Spinal cord (tissue), 10 donors: ENCODE results near the gene ZNF182. TPM values are rescaled to one million over a fixed set of nuclear protein-coding genes. Genes with fewer than 3 reads are reported as not detected.
"Not testable (repeated sequence)": the region's sequence is repeated elsewhere in the genome, so short reads cannot be mapped to it uniquely, and the experiment has no call there.

Source experiments
- DNase-seq, 6 donors: peaks; one replicate each; pipeline versions ENCODE4 v3.0.0 to v3.0.0-alpha.2; 2013 to 2015; ENCODE audit warnings: low spot score in 6 of 6, low read depth in 4 of 6
- H3K27ac ChIP-seq: one replicate; pipeline ENCODE4 v1.5.1; 2013; ENCODE audit warnings: low read depth, low read length, control low read depth
- H3K27me3 ChIP-seq: one replicate; pipeline ENCODE4 v1.6.1; 2013; ENCODE audit warnings: low read length; ENCODE audit not compliant: control insufficient read depth, insufficient read depth
- H3K36me3 ChIP-seq: one replicate; pipeline ENCODE4 v1.6.1; 2013; ENCODE audit warnings: low read length; ENCODE audit not compliant: control insufficient read depth, insufficient read depth
- H3K4me1 ChIP-seq: one replicate; pipeline ENCODE4 v1.6.1; 2013; ENCODE audit warnings: low read length; ENCODE audit not compliant: control insufficient read depth, insufficient read depth
- H3K4me3 ChIP-seq: one replicate; pipeline ENCODE4 v1.5.1; 2013; ENCODE audit warnings: low read depth, low read length, control low read depth
- H3K9me3 ChIP-seq: one replicate; pipeline ENCODE4 v1.6.1; 2013; ENCODE audit warnings: low read length; ENCODE audit not compliant: control insufficient read depth, insufficient read depth
- WGBS: methylation state at CpG from one replicate; pipeline ENCODE4 v1.1.5; 2013; ENCODE audit warnings: missing lambda C conversion rate; ENCODE audit not compliant: insufficient coverage; 5-methylcytosine and 5-hydroxymethylcytosine counted together
- long read RNA-seq, 4 donors: transcript quantifications; one replicate each; lab custom pipeline, GENCODE V29; 2026
- polyA plus RNA-seq, 2 donors: library from polyadenylated mRNA; unstranded; fragments of 120-200 nt; gene quantifications; one replicate each; pipeline ENCODE4 v1.2.1, GENCODE V29; 2013; ENCODE audit not compliant: insufficient read length in 2 of 2
- total RNA-seq, 2 donors: library from RNA; depleted of rRNA in 1 of 2; stranded (reverse); fragments of 120-200 nt in 1 of 2; fragments of >200 nt in 1 of 2; gene quantifications; one replicate each; pipeline versions ENCODE4 v1.2.3 to v1.2.4, GENCODE V29; 2013 to 2014
- donor health status: healthy.

Gene ZNF182
- total RNA-seq (1 to 10 TPM; 6.4 to 6.8 TPM), polyA plus RNA-seq (1 to 10 TPM; 8.6 to 9.0 TPM)
- long read RNA-seq, donor 1, partial matches to known transcripts: 0 of 2 reads
- long read RNA-seq, donor 1, other reads (novel, unspliced or antisense): 0 of 2 reads
- long read RNA-seq, donor 2: 0 reads
- long read RNA-seq, donor 3, partial matches to known transcripts: 0 of 1 reads
- long read RNA-seq, donor 3, other reads (novel, unspliced or antisense): 0 of 1 reads
- long read RNA-seq, donor 4, partial matches to known transcripts: 0 of 2 reads
- long read RNA-seq, donor 4, other reads (novel, unspliced or antisense): 0 of 2 reads

DNA sequence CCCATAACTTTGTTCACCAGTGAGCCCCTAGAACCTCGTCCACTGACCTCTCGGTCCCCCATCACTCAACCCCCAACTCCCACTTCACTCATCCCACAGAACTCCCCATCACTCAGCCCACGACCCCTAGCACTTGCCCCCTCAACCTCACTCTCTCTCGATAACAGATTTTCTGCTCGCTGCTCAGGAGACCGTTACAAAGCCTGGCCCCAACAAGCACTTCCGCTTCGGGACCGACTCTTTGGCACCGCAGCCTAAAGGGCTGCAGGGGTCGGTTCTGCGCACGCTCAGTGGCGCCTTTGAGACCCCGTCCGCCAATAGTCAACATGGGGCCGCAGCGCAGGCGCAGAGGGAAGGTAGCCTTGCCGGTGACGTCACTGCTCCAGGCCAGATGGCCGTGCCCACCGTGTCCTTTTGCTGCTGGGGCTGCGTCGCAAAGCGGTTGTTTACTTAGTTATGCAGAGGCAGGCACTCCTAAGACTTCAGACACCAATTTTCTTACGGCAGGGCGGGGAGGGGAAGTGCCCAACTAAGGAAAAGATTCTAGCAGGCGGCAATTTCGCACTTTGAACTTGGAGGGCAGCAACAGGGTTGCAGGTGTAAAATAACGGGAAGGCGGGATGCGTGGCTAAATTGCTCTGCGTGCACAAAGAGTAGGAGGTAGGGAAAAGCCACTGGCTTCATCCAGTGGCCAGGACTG is at the start of gene ZNF182:
Gene ZNF182, minus strand, starts transcription at position 232 of the 700 bp plus-strand sequence. CDS start 1,380 bp downstream, outside the sequence.
- peak within 1 kb of the TSS; percentile 75 for H3K4me3 ChIP-seq
- no peaks in the 10 kb centered on the region for H3K36me3 ChIP-seq
- peaks cover 4% of the 10 kb centered on the region for H3K4me1 ChIP-seq
- H3K27ac ChIP-seq: peak within 1 kb of the TSS; percentile 62
- H3K9me3 ChIP-seq: no peaks in the 10 kb centered on the region
- 29% methylated on average over 26 of the region's 34 CpGs for WGBS
- H3K27me3 ChIP-seq: no peaks in the 10 kb centered on the region
- DNase-seq: peak in 5 of 6 donors; percentile 64 to 97 (median 85)

DNA sequence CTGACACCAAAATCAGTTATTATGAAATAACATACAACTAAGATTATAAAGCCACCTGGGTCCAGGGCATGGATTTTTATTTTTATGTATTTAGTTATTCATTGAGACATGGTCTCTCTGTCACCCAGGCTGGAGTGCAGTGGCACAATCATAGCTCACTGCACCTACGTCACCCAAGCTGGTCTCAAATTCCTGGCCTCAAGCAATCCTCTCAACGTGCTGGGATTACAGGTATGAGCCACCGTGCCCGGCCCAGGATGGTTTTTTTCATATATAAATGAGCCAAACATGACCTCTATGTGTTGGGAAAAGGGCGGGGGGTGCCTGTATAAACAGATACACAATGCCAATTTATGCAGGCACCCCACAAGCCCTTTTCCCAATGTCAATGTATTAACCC is 43.1 kb upstream of the ZNF182 start:
- DNase-seq: no peak
- H3K9me3 ChIP-seq: peaks cover 3% of the 10 kb centered on the region
- H3K27ac ChIP-seq: no peak overlapping the region
- H3K4me3 ChIP-seq: no peak overlapping the region
- no peaks in the 10 kb centered on the region for H3K27me3 ChIP-seq
- WGBS: 80% methylated on average over 1 of the region's 5 CpGs
- H3K36me3 ChIP-seq: no peaks in the 10 kb centered on the region
- H3K4me1 ChIP-seq: no peaks in the 10 kb centered on the region

DNA sequence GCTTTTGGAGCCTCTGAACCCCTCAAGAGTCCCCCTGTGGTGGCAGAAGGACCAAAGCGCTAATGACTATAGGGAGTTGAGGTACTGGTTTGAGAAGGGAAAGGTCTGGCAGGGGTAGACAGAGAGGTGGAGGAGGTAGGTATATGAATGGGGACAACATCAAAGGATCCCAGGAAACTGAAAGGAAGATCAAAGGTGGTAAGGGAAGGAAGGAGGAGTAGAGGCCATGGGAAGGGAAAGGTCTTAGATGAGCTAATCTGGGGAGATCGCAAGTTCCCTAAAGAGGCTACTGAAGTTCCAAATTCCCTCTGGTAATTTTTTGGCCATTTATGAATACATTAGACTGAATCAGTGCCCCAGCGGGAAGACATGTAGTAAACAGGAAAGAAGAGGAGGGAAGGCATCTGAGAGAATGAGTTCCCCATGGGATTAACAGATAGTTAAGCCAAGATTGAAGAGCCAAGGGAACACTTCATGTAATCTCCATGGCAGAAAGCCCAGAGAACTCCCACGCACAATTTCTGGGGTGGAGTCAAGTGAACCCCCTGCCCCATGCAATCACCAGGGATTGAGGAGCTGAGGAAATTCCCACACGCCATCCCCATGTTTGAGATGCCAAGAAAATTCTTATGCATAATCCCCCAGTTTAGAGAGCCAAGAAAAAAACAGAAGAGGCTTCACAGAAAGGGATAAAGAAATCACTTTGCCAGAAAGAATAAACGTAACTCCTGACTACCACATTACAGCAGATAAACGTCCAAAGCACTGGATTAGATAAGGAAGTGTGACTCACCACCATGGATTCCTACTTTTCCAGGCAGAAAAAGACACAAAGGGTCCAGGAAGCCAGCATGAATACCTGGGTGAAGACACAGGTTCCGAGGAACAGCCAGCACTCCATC is 41.9 kb upstream of the ZNF182 start:
- 86% methylated on average over 2 of the region's 8 CpGs for WGBS
- Histone ChIP-seq H3K4me1 (no peaks in the 10 kb centered on the region), H3K27me3 (no peaks in the 10 kb centered on the region), H3K4me3 (no peak overlapping the region), H3K27ac (no peak overlapping the region), H3K36me3 (no peaks in the 10 kb centered on the region), H3K9me3 (peaks cover 3% of the 10 kb centered on the region)
- peak in 1 of 6 donors; percentile 24 for DNase-seq

DNA sequence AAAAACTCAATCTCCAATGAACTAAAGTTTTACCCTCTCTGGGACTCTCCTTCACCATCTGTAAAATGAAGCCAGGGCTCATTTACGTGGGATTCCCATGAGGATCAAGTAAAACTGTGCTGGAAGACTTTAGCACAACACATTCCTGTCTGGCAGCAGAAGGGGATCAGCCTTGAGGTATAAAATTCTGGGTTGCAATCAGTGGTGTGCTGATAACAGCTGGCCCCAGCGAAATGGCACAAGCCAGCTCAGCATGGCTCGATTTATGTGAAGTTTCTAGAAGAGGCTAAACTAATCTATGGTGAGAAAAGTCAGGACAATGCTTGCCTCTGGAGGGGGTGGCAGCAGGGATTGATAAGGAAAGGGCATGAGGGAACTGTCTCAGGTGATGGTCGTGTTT is 39.3 kb upstream of the ZNF182 start:
- no peak overlapping the region for H3K4me3 ChIP-seq
- no peaks in the 10 kb centered on the region for H3K27me3 ChIP-seq
- H3K9me3 ChIP-seq: peaks cover 3% of the 10 kb centered on the region
- H3K4me1 ChIP-seq: no peaks in the 10 kb centered on the region
- no peak for DNase-seq
- WGBS: 61% methylated on average over 3 of the region's 4 CpGs
- H3K36me3 ChIP-seq: no peaks in the 10 kb centered on the region
- no peak overlapping the region for H3K27ac ChIP-seq

DNA sequence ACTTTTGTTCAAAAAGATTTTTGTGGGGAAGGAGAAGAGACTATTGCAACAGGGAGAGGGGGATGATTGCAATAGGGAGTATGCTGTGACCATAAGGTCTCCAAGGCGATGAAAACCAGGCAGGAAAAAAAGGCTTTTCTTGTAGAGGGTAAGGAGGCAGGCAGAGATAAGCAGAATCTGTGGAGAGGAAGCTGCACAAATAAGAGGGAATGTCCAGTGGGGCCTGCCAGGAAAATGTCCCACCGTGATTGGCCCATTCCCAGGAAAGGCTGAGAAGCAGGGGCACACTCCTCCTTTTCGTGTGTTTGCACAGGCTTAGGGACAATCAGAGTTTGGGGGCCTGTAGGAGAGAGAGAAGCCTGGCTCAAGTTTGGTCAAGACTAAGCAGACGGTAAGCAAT is 32.1 kb upstream of the ZNF182 start:
- Histone ChIP-seq H3K4me3 (no peak overlapping the region), H3K36me3 (no peaks in the 10 kb centered on the region), H3K27ac (no peak overlapping the region), H3K27me3 (no peaks in the 10 kb centered on the region), H3K4me1 (no peaks in the 10 kb centered on the region), H3K9me3 (no peaks in the 10 kb centered on the region)
- 29% methylated on average over 3 of the region's 4 CpGs for WGBS
- peak in 2 of 6 donors; percentile 1 to 19 for DNase-seq

DNA sequence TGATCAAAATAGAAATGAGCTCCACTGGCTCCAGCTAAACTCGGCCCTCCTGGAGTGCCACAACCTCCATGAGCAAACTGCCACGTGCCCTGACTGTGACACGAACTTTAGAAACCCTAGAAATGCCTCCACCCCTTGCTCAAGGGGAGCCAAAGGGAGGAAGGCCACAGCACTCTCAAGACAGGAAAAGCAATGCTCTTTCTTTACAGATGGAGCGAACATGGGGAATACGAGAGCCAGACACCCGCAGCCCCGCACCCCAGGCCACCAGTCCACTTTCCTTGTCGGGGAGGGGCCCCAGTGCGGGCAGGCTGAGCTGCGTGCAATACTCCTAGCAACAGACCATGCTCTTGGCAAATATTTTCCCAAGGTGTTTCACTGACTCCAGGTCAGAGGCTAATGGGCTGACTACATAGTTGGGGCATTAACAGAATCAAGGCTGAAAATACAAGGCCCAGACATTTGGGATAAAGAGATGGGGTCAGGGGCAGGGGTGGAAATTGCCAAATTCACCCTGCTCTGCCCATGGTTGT is 26.9 kb upstream of the ZNF182 start:
- H3K27me3 ChIP-seq, H3K36me3 ChIP-seq, H3K4me3 ChIP-seq, DNase-seq, H3K4me1 ChIP-seq, H3K9me3 ChIP-seq, H3K27ac ChIP-seq: not testable (repeated sequence)
- 60% methylated on average over 5 of the region's 10 CpGs for WGBS

DNA sequence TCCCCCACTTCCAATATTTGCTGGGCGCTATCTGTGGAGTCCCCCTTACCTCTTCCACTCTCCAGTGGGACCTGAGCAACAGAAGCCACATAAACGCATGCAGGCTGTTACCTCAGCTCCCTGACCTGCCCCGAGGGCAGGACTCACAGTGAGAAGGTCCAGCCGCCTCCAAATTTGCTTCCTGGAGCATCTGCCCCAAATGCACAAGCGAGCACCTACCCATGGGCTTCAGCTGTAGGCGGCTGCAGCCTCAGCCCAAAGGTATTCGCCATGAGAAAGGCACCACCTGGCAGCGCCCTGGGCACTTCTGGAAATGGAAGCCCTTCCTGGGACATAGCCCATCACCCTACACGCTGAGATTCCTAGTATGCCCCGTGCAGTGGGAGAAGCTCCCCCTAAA is 26.4 kb upstream of the ZNF182 start:
- Histone ChIP-seq H3K36me3 (no peaks in the 10 kb centered on the region), H3K9me3 (no peaks in the 10 kb centered on the region), H3K27me3 (no peaks in the 10 kb centered on the region), H3K27ac (no peak overlapping the region), H3K4me1 (peaks cover 10% of the 10 kb centered on the region), H3K4me3 (no peak overlapping the region)
- WGBS: 75% methylated on average over 10 of the region's 10 CpGs
- DNase-seq: no peak

DNA sequence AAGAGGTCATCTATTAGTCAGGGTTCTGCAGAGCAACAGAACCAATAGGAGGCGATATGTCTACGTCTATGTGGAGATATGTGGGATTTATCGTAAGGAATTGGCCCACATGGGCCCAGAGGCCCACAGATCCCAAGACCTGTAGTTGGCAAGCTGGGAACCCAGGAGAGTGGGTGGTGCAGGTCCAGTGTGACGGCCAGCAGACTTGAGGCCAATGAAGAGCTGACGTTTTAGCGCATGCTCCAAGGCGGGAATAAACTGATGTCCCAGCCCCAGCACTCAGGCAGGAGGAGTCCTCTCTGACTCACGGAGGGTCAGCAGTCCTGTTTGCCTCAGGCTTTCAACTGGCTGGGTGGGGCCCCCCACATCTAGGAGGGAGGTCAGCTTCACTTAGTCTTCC is 24.3 kb upstream of the ZNF182 start:
- WGBS: 86% methylated on average over 8 of the region's 8 CpGs
- peaks cover 10% of the 10 kb centered on the region for H3K4me1 ChIP-seq
- DNase-seq: no peak
- H3K27me3 ChIP-seq: no peaks in the 10 kb centered on the region
- no peaks in the 10 kb centered on the region for H3K36me3 ChIP-seq
- no peak overlapping the region for H3K27ac ChIP-seq
- H3K4me3 ChIP-seq: no peak overlapping the region
- no peaks in the 10 kb centered on the region for H3K9me3 ChIP-seq

DNA sequence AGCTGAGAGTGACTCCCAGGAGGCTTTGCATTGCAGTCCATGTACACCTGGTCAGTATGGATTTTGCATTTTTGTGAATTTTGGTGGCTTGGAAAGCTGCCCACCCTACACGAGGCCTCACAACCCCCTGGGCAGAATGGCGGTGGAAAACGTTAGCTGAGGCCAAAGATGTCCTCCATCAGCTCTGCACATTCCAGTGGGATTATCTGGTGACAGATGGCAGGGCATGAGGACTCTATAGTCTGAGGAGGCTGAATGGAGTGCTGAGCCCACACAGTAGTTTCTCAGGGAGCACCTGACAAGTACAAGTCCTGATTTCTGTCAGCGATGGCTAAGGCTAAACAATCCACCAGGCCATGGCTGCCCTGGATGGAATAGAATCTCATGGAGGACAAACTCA is 23.8 kb upstream of the ZNF182 start:
- 53% methylated on average over 3 of the region's 4 CpGs for WGBS

More for the DNA sequence above, 23.8 kb upstream of the ZNF182 start:
- not testable (repeated sequence) for H3K27me3 ChIP-seq, DNase-seq, H3K9me3 ChIP-seq, H3K4me1 ChIP-seq, H3K27ac ChIP-seq, H3K4me3 ChIP-seq, H3K36me3 ChIP-seq
